GM13977 (cell line): Measurements from ENCODE around the gene PSMG4.

Source experiments
- DNase-seq: peaks from one replicate; pipeline ENCODE4 v3.0.0; 2012; ENCODE audit warnings: low spot score
- in situ Hi-C: fragments of 300-500 bp; cut with MboI; formaldehyde crosslinking; loops from one replicate; pipeline ENCODE4 v1.12.0; 2022; ENCODE audit warnings: low sequenced_read_pairs, low pct_unique_long_range_greater_than_20kb, mixed read lengths, inconsistent platforms; ENCODE audit not compliant: unreplicated experiment
- TF ChIP-seq, protein P1 (sequence below): IDR thresholded peaks from 2 replicates; pipeline ENCODE4 v1.5.1; 2012; ENCODE audit warnings: mild to moderate bottlenecking, control low read depth; ENCODE audit not compliant: insufficient read depth; ENCODE audit errors: extremely low read depth, missing control alignments

The PSMG4 gene

DNA sequence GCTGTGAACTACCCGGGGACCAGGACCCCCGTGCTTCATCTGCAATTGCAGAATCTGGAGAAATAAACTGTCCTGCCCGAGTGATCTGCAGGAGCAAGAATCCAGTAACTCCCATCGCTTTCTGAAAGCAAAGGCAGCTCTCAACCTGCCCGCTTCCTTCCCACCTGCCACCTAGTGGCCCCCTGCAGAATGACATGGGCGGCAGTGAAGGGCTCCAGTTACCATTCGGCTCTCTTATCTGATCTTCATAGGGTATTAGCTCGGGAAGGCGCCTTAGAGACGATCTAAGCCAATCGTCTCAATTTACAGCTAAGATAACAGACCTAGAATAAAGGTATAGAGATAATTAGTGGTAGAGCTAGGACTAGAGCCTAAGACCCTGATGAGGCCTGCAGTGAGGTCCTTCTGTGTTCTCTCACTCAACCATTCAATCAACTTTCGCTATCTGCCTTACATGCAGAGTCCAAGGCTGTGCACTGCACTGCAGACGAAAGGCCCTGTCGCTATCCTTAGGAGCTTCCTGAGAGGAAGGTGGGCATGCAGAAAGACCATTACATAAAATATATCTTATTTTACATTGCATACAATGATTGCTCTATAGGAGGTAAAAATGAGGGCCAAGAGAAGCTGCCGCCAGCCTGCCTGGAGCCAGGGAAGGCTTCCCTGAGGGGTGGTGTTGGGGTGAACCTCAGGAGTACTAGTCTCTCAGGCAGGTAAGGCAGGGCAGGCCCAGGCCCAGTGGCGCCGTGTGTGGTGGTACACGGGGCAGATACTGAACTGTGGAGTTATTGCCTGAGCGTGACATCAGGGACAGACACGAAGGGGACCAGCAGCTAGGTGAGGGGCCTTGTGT is 7.1 kb upstream of the PSMG4 start:
- DNase-seq, result peak; percentile 93
- TF ChIP-seq, protein P1, sequence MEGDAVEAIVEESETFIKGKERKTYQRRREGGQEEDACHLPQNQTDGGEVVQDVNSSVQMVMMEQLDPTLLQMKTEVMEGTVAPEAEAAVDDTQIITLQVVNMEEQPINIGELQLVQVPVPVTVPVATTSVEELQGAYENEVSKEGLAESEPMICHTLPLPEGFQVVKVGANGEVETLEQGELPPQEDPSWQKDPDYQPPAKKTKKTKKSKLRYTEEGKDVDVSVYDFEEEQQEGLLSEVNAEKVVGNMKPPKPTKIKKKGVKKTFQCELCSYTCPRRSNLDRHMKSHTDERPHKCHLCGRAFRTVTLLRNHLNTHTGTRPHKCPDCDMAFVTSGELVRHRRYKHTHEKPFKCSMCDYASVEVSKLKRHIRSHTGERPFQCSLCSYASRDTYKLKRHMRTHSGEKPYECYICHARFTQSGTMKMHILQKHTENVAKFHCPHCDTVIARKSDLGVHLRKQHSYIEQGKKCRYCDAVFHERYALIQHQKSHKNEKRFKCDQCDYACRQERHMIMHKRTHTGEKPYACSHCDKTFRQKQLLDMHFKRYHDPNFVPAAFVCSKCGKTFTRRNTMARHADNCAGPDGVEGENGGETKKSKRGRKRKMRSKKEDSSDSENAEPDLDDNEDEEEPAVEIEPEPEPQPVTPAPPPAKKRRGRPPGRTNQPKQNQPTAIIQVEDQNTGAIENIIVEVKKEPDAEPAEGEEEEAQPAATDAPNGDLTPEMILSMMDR, result peak; percentile 95
- in situ Hi-C loops, result no loop called here

DNA sequence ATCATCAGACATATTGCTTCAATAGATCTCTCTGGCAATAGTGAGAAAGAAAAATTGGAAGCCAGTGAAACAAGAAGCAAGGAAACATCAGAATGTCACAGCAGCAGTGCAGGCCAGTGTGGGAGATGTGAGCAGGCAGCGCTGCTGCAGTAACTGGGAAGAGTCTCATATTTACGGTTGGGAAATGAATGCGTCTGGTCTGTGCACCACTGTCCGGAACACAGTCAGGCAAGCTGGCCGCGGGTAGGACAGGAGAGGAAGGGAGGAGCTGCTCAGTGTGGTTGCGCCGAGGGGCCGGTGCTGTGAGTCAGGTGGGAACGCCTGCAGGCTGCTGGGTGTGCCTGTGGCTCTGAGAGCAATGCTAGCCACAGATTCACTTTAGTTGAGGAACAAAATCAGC is 6.4 kb upstream of the PSMG4 start:
- in situ Hi-C loops, result no loop called here
- no peak for DNase-seq
- TF ChIP-seq, protein P1, result no peak

GRCh38 chr6:3252861-3253596 is 5.7 kb upstream of the PSMG4 start:
- TF ChIP-seq, protein P1, result no peak
- in situ Hi-C loops, result no loop called here
- DNase-seq, result no peak

DNA sequence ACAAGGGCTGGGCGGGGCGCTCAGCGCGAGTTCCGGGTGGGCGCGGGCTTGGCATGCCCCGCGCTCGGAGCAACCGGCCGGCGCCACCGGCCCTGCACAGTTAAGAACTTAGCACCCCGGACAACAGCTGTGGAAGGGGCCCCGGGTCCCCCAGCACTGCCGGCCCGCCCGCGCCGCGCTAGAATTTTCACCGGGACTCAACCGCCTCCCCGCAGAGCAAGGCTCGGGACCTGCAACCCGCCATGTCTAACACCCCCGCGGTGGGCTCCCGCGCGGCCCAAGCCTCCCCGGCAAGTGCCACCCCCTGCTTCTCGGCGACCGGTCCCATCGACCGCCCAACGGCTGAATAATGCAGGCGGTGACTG is 5.2 kb upstream of the PSMG4 start:
- TF ChIP-seq, protein P1, result no peak
- no peak for DNase-seq
- in situ Hi-C loops, result no loop called here

DNA sequence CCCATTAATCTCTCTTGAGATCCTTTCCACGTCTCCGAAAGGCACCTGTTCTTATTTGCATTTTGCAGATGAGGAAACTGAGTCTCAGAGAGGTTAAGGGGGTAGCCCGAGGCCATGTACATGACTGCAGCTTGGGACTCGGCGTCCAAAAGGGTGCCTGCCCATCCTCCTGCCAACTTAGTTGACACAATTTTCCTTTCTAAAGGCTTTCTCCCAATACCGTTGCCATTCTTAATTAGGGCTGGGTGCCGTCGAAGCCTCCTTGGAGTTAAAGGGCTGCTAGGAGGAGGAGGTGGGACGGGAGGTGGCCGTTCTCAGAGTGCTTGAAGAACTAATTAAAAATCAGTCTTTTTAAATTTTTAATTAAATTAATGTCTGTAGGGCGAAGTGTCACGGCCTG is 546 bp upstream of the PSMG4 start:
- DNase-seq, result no peak
- TF ChIP-seq, protein P1, result no peak
- in situ Hi-C loops, result no loop called here

DNA sequence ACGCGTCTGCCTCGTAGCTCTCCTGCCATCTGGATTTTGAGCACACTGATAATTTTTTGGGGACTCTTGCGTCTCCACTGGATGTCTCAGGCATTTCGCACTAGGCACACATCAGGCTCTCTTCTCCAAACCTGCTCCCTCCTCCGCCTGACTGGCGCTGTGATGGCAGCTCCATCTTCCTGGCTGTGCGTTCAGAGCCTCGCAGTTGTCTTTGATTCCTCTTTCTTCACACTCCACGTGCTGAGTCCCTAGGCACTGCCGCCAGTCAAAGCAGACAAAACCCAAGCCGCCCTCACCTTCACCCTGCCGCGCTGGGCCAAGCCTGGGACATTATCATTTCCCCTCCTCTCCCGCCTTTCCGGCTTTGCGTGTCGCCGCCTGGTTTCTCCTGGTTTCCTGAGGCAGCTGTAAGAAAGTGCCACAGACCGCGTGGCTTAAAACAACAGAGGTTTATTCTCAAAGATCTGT is 778 bp downstream of the PSMG4 start:
- peak; percentile 55 for DNase-seq
- in situ Hi-C loops, result no loop called here
- TF ChIP-seq, protein P1, result no peak
